K562 (cell line): ENCODE results near the gene CACNA1E. TPM values are rescaled to one million over a fixed set of nuclear protein-coding genes. Genes with fewer than 3 reads are reported as not detected.

Experiments
- CBFA2T2 ChIP-seq: fragments of 450-650 bp; conservative IDR thresholded peaks from 2 replicates; pipeline ENCODE4 v1.6.1; 2017; ENCODE audit warnings: mild to moderate bottlenecking
- ILF3 ChIP-seq: fragments of 450-650 bp; IDR thresholded peaks from 2 replicates; pipeline ENCODE4 v1.6.1; 2018; ENCODE audit warnings: antibody characterized with exemption, mild to moderate bottlenecking, moderate library complexity, borderline replicate concordance
- KHSRP ChIP-seq: fragments of 450-650 bp; IDR thresholded peaks from 2 replicates; pipeline ENCODE4 v1.6.1; 2017
- RAD51 ChIP-seq: fragments of 450-650 bp; IDR thresholded peaks from 2 replicates; pipeline ENCODE4 v1.7.1; 2016; ENCODE audit warnings: low read depth, mild to moderate bottlenecking, borderline replicate concordance
- RERE ChIP-seq: sonication (generic); formaldehyde crosslinking; IDR thresholded peaks from 2 replicates; pipeline ENCODE4 v1.8.0; 2023; ENCODE audit warnings: missing genetic modification reagents, mild to moderate bottlenecking, borderline replicate concordance
- SIRT6 ChIP-seq: IDR thresholded peaks from one replicate; pipeline ENCODE4 v1.6.1; 2012; ENCODE audit warnings: low read depth, mild to moderate bottlenecking, control low read depth, inconsistent platforms, low read length, moderate library complexity
- ZBTB33 ChIP-seq: sonication (generic); formaldehyde crosslinking; IDR thresholded peaks from 2 replicates; pipeline ENCODE4 v1.8.1; 2023; ENCODE audit warnings: mild to moderate bottlenecking, missing genetic modification reagents
- ZNF324 ChIP-seq: fragments of 250-450 bp; sonication (Bioruptor Pico); IDR thresholded peaks from 2 replicates; pipeline ENCODE4 v1.4.0; 2020; ENCODE audit warnings: mild to moderate bottlenecking
- polyA plus RNA-seq, 8 experiments: library from polyadenylated mRNA; depleted of rRNA in 4 of 8; stranded (reverse) in 5 of 8; unstranded in 3 of 8; fragments of >200 nt; fragmentation: Nextera tagmentation in 2 of 8; fragmentation: Illumina TruSeq in 1 of 8; extraction: Ambion mirVana in 2 of 8; extraction: Trizol in 1 of 8; gene quantifications; 2 replicates each; pipeline versions ENCODE4 v1.2.1 to v1.2.3, GENCODE V29; 2011 to 2014; ENCODE audit warnings: inconsistent platforms in 1 of 8, missing spikeins in 1 of 8
- total RNA-seq, 7 experiments: library from RNA; depleted of rRNA in 6 of 7; stranded (reverse); fragments of >200 nt in 6 of 7; fragmentation: Illumina TruSeq in 2 of 7; extraction: Trizol in 2 of 7; gene quantifications; 2 replicates each; pipeline versions ENCODE4 v1.2.1 to v1.2.3, GENCODE V29; 2011 to 2021; ENCODE audit warnings: low replicate concordance in 1 of 7

CACNA1E gene
- total and polyA plus RNA-seq, 9 of the 15 experiments (the other 6 are each of a cell fraction or from before 2014, with no cell fraction given) = under 0.01 to 0.04 TPM; not detected in 7

GRCh38 chr1:181594553-181594952 is 111.2 kb downstream of the CACNA1E start (continued):
- no peak for TF ChIP-seq RERE (CRISPR knock-in tag)
- TF ChIP-seq RAD51 = peak; percentile 79
- no peak for TF ChIP-seq SIRT6
- no peak for TF ChIP-seq KHSRP
- no peak for TF ChIP-seq ILF3
- no peak for TF ChIP-seq ZNF324
- TF ChIP-seq ZBTB33 (CRISPR knock-in tag) = no peak
- peak; percentile 43; the same call in 1 of the 2 replicates for TF ChIP-seq CBFA2T2
